VCaP (cell line): ENCODE data around the gene TRAPPC3.

Experiments
- H3K27ac ChIP-seq: fragments of 450-650 bp; 2 replicates; pipeline ENCODE4 v1.5.1; 2017
- TF ChIP-seq, protein P1 (sequence below): fragments of 450-650 bp; conservative IDR thresholded peaks from 2 replicates; pipeline ENCODE4 v1.5.1; 2017; ENCODE audit warnings: mild to moderate bottlenecking, moderate library complexity

Gene TRAPPC3

DNA sequence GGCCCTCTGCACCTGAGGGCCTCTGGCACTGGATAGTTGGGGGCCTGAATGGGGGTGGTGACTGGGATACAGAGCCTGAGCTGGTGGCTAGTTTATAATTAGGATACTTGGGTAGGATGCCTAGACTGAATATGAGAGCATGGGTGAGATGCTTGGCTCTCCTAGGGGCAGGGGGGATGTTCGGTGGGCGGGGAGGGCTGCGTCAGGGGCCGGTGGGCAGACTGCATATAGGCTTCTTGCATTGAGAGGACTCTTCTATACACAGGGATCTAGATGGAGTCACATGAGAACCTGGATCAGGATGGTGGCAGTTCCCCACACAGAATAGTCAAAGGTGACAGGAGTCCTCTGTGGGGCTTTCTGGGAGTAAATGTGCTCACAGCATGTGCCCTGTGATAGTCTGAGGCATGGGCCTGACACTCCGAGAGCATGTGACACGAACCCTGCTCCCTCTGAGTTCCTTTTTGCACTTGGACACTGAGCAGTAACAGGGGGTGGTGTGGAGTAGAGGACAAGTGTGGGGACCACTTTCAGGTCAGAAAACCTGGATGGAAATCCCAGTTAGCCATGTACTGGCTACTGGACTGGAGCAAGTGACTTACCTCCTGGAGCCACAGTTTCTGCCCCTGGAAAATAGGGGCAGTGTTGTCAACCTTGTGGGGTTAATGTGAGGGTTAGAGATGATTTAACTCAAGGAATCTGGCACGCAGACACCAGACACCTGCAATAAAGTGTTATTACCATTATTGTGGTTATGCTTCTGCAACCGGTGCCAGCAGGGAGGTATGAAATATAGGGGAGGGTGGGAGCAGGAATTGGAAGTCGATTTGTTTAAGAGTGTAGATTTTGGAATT is 8.9 kb upstream of the TRAPPC3 start:
- peak overlapping the region; percentile 98 for H3K27ac ChIP-seq
- TF ChIP-seq, protein P1, sequence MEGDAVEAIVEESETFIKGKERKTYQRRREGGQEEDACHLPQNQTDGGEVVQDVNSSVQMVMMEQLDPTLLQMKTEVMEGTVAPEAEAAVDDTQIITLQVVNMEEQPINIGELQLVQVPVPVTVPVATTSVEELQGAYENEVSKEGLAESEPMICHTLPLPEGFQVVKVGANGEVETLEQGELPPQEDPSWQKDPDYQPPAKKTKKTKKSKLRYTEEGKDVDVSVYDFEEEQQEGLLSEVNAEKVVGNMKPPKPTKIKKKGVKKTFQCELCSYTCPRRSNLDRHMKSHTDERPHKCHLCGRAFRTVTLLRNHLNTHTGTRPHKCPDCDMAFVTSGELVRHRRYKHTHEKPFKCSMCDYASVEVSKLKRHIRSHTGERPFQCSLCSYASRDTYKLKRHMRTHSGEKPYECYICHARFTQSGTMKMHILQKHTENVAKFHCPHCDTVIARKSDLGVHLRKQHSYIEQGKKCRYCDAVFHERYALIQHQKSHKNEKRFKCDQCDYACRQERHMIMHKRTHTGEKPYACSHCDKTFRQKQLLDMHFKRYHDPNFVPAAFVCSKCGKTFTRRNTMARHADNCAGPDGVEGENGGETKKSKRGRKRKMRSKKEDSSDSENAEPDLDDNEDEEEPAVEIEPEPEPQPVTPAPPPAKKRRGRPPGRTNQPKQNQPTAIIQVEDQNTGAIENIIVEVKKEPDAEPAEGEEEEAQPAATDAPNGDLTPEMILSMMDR, result no peak

DNA sequence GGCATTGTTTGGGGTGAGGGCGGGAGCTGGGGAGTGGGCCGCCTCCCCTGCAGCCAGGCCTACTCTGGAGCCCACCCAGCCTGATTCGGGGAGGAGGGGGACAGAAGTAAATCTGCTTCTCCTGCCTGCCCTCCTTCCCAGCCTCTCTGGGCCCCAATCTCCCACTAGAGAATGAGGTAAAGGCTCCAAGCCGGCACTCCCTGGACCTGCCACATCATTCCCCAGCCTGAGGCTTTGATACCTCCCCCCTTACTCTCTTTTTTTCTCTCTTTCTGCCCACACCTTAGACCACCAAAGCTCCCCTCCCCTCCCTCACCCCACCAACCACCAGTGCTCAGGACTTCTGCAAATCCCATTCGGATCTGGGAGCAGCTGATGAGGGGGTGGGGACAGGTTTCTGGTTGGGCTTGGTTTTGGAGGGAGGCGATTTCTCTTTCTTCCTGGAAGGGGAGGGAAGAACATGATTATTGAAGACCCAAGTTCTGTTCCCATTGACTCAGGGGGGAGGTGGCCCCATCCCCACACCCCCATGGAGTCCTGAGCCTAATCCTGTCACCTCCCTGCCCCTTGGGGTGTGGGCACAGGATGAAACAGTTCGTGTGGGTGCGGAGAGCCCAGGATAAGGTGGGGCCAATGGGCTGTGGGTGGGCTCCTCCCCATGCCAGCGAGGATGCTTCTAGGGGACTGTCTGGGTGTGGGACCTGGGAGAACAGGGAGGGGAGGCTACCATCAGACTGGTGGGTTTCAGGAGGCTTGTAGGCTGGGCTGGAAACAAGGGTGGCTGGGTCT is 8.0 kb upstream of the TRAPPC3 start:
- H3K27ac ChIP-seq, result peak overlapping the region; percentile 98
- TF ChIP-seq, protein P1, result no peak

DNA sequence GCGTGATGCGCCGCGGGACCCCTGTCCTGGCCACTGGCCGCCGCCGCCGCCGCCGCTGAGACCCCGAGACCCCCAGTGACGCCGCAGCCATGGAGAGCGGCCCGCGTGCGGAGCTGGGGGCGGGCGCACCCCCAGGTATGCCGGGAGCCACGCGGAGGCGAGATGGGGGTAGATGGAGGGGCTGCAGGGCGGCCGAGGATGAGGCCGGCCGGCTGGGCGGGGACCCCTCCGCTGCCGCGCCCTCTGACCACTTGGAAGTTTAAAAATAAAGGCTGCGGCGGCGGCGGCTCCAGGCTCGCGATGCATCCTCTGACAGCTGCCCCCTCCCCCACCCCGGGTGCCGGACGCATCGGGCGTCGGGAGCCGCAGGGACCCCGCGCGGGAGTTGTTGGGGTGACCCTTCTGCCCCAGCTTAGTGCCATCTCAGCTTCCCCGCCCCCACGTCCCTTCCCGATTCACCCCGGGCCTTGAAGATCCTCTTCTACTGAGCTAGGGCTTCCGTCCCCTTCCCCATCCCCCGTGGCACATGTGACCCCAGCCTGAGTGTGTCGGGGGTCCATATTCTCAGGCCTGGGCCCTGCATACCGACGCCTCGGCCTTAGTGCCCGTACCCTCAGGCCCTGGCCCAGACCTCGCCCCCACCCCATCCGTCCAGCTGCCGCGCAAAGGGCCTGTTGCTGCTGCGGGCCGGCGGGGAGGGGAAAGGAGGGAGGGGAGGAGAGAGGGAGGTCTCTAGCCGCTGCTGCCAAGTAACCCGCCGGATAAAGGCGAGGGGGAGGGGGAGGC is 7.2 kb upstream of the TRAPPC3 start:
- TF ChIP-seq, protein P1, result no peak
- H3K27ac ChIP-seq, result peak overlapping the region; percentile 98

DNA sequence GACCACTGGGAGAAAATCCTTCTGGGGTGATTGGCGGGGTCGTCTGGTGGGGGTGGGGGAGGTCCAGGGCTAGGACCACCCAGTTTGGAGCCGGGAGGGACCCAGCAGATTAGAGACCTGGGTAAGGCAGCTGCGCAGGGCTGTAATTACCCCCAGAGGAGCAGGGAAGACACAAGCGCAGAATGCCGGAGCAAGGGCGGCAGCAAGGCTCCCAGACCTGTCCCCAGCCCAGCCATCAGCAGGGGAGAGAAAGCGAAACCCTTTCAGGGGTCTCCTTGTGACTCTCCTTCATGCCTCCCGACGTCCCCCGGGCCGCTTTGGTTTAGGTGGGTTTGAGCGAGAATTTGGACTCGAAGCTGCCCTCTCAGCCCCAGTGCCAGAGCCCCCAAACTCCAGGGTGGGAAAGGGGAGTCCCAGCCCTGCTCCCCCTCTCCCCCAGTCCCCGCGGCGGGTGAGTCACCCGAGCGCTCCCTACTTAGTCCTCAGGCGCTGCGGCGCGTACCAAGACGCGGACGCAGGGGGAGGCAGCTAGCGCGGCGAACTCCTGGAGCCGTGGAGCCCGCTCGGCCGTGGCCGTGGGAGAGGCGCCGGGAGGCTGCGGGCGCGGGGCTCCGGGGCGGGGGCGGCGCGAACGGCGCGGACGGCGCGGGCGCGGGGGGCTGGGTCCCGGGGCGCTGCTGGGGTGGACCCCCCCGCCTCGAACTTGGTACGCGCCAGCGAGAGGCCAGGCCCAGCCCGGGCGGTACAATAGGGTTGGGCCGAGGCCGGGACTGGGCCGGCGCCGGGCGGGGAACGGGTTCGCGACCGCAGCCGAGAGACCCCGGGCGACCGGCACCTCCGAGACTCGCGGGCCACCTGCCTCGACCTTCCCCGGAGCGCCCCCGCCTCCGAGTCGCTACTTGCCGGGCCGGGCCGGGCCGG is 6.4 kb upstream of the TRAPPC3 start, which contains the start of gene MAP7D1:
Gene MAP7D1 (plus strand): TSS at position 753 of the 921 bp plus-strand sequence. CDS start 258 bp downstream, outside the sequence.
- H3K27ac ChIP-seq, result peak within 1 kb of the TSS; percentile 98
- TF ChIP-seq, protein P1, result no peak

DNA sequence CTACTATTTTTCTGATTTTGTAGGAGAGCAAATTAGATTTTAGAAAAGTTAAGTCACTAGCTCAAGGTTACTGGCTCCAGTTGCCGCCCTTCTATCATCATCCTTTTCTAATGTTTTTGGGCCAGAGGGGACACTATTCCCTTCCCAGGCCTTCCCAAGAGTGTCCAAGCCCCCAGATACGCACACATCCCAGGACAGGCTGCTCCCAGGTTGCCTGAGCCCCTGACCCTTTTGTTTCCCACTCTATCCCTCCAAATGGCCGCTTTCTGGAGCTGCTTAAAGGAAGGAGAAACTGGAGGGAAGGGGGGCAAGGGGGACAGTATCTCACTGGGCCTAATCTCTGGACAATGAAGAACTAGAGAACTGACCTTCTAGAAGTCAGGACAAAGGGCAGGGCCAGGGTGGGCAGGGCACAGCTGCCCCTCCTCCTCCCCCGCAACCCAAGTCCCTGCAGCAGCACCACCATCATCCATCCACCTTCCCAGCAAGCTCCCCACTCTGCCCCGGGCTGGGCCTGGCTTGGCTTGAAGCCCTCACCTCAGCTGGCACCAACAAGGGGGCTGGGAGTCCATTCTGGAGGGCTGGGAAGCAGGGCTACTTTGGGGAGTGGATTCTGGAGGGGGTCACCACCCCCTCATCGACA is 5.6 kb upstream of the TRAPPC3 start:
- TF ChIP-seq, protein P1, result no peak
- H3K27ac ChIP-seq, result peak overlapping the region; percentile 98

DNA sequence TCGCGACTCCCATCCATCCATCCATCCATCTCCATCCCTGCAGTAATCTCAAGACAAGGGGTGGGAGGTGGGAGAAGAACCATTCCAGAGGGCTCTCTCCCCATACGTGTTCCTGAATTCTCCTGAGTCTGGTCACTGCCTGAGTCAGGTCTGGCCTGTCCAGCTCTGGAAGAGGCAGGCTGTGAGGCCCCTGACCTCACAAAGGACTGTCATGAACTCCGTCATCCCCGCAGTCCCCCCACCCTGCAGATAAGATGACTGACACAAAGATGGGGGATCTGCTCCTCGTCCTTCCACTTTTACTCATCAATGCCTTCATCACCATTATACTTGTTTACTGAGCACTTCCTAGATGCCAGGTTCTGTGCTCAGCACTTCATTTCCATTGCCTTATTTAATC is 5.0 kb upstream of the TRAPPC3 start:
- H3K27ac ChIP-seq, result no peak overlapping the region
- TF ChIP-seq, protein P1, result no peak
